ENCODE results near the gene FSCN2.

Gene FSCN2

GRCh38 chr17:81539961-81540675 lies 11.9 kb downstream of the FSCN2 start:
- TF ChIP-seq CTCF (IDR thresholded peaks at IDR 0.05; ENCODE audit: low read length, missing control alignments): no peak
- H3K4me3 ChIP-seq (replicated peaks; ENCODE audit: low read depth, low read length): no peak overlapping the region

GRCh38 chr17:81540676-81541027 lies 12.5 kb downstream of the FSCN2 start:
- no peak for TF ChIP-seq CTCF (IDR thresholded peaks at IDR 0.05; ENCODE audit: low read length, missing control alignments)
- no peak overlapping the region for H3K4me3 ChIP-seq (replicated peaks; ENCODE audit: low read depth, low read length)
- DNase-seq (ENCODE audit: low read depth): no peak

More at GRCh38 chr17:81539961-81540675, 11.9 kb downstream of the FSCN2 start:
- no peak for DNase-seq (ENCODE audit: low read depth)

GRCh38 chr17:81541123-81541522 lies 12.9 kb downstream of the FSCN2 start:
- TF ChIP-seq CTCF (IDR thresholded peaks at IDR 0.05; ENCODE audit: low read length, missing control alignments): no peak
- no peak overlapping the region for H3K4me3 ChIP-seq (replicated peaks; ENCODE audit: low read depth, low read length)
- DNase-seq (ENCODE audit: low read depth): no peak

GRCh38 chr17:81542431-81543338 lies 14.5 kb downstream of the FSCN2 start:
- DNase-seq (ENCODE audit: low read depth): no peak
- no peak for TF ChIP-seq CTCF (IDR thresholded peaks at IDR 0.05; ENCODE audit: low read length, missing control alignments)
- no peak overlapping the region for H3K4me3 ChIP-seq (replicated peaks; ENCODE audit: low read depth, low read length)

GRCh38 chr17:81543339-81543675 lies 15.1 kb downstream of the FSCN2 start:
- no peak for TF ChIP-seq CTCF (IDR thresholded peaks at IDR 0.05; ENCODE audit: low read length, missing control alignments)
- H3K4me3 ChIP-seq (replicated peaks; ENCODE audit: low read depth, low read length): no peak overlapping the region
- DNase-seq (ENCODE audit: low read depth): no peak

- TF ChIP-seq CTCF (IDR thresholded peaks at IDR 0.05; ENCODE audit: low read length, missing control alignments): no peak
- DNase-seq (ENCODE audit: low read depth): no peak
- no peak overlapping the region for H3K4me3 ChIP-seq (replicated peaks; ENCODE audit: low read depth, low read length)
Measured at GRCh38 chr17:81543756-81544155, 15.6 kb downstream of the FSCN2 start.

All from fibroblast of pulmonary artery (primary cell).